Vagina (tissue), 2 donors: ENCODE data around the gene OR10C1. TPM values are rescaled to one million over a fixed set of nuclear protein-coding genes. Genes with fewer than 3 reads are reported as not detected.

Source experiments
- DNase-seq, 2 donors: peaks; one replicate each; pipeline ENCODE4 v3.0.0-alpha.2; 2017; ENCODE audit errors: extremely low spot score in 2 of 2
- H3K27ac ChIP-seq: fragments of 200-600 bp; sonication (generic); one replicate; pipeline ENCODE4 v1.5.1; 2019
- H3K27me3 ChIP-seq: fragments of 200-600 bp; sonication (generic); one replicate; pipeline ENCODE4 v1.5.1; 2019
- H3K36me3 ChIP-seq, 2 donors: fragments of 200-600 bp; sonication (generic); one replicate each; pipeline ENCODE4 v1.5.1; 2017 to 2019
- H3K4me1 ChIP-seq: fragments of 200-600 bp; sonication (generic); one replicate; pipeline ENCODE4 v1.5.1; 2019
- H3K4me3 ChIP-seq, 2 donors: fragments of 200-600 bp; sonication (generic); 1 replicate in 1 of 2; 2 replicates in 1 of 2; pipeline ENCODE4 v1.5.1; 2016 to 2019
- H3K9me3 ChIP-seq: fragments of 200-600 bp; sonication (generic); one replicate; pipeline ENCODE4 v1.5.1; 2019
- POLR2A ChIP-seq, 2 donors: fragments of 450-650 bp; IDR thresholded peaks; one replicate each; pipeline ENCODE4 v1.6.1; 2017; ENCODE audit warnings: antibody characterized with exemption in 2 of 2, mild to moderate bottlenecking in 2 of 2, moderate library complexity in 2 of 2
- POLR2AphosphoS5 ChIP-seq, 2 donors: sonication (generic); formaldehyde crosslinking; IDR thresholded peaks; one replicate each; pipeline ENCODE4 v1.9.0; 2017; ENCODE audit warnings: antibody characterized with exemption in 2 of 2, mild to moderate bottlenecking in 2 of 2, low read depth in 1 of 2; ENCODE audit not compliant: insufficient read depth in 1 of 2
- intact Hi-C: fragments of 100-400 bp; cut with DNase I; formaldehyde crosslinking; loops from one replicate; pipeline ENCODE4 v1.15.1; 2023
- total RNA-seq: library from RNA; depleted of rRNA; stranded (reverse); fragments of >200 nt; gene quantifications from one replicate; pipeline ENCODE4 v1.2.3, GENCODE V29; 2016
- TF ChIP-seq, protein P1 (sequence below), 3 experiments: fragments of 450-650 bp in 2 of 3; fragments of 200-600 bp in 1 of 3; sonication (generic) in 1 of 3; IDR thresholded peaks; one replicate each; pipeline ENCODE4 v1.5.1; 2017 to 2019; ENCODE audit warnings: antibody characterized with exemption in 3 of 3, mild to moderate bottlenecking in 2 of 3, moderate library complexity in 2 of 3

OR10C1 gene
- total RNA-seq, 1 donor from 2014 or later = not detected

DNA sequence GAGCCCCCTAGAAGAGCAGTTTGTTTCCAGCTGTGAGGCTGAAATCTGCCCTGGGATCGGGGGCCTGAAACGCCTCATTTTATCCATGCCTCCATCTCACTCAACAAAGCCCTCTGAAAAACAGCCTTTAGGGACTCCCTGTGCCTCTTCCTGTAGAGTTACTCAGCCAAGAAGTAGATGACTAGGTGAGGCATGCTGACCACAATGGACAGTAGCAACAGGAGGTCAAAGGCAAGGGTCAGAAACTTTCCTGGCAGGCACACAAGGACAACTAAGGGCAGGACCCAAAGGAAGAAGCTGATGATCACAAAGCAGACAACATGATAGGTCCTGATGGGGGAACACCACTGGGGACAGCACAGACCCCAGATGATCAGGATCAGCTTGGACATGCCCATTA, 35.9 kb downstream of the OR10C1 start:
- H3K4me1 ChIP-seq = no peaks in the 10 kb centered on the region
- no peak overlapping the region for H3K27ac ChIP-seq
- intact Hi-C loops = no loop called here
- no peaks in the 10 kb centered on the region for H3K9me3 ChIP-seq
- no peak overlapping the region for H3K4me3 ChIP-seq
- TF ChIP-seq POLR2A (IDR thresholded peaks at IDR 0.05) (no peak), POLR2AphosphoS5 (IDR thresholded peaks at IDR 0.05; ENCODE audit: insufficient read depth in 1 of 2, low read depth in 1 of 2) (no peak)
- TF ChIP-seq, protein P1, sequence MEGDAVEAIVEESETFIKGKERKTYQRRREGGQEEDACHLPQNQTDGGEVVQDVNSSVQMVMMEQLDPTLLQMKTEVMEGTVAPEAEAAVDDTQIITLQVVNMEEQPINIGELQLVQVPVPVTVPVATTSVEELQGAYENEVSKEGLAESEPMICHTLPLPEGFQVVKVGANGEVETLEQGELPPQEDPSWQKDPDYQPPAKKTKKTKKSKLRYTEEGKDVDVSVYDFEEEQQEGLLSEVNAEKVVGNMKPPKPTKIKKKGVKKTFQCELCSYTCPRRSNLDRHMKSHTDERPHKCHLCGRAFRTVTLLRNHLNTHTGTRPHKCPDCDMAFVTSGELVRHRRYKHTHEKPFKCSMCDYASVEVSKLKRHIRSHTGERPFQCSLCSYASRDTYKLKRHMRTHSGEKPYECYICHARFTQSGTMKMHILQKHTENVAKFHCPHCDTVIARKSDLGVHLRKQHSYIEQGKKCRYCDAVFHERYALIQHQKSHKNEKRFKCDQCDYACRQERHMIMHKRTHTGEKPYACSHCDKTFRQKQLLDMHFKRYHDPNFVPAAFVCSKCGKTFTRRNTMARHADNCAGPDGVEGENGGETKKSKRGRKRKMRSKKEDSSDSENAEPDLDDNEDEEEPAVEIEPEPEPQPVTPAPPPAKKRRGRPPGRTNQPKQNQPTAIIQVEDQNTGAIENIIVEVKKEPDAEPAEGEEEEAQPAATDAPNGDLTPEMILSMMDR (IDR thresholded peaks at IDR 0.05) = no peak
- no peaks in the 10 kb centered on the region for H3K36me3 ChIP-seq
- no peaks in the 10 kb centered on the region for H3K27me3 ChIP-seq
- DNase-seq = no peak

DNA sequence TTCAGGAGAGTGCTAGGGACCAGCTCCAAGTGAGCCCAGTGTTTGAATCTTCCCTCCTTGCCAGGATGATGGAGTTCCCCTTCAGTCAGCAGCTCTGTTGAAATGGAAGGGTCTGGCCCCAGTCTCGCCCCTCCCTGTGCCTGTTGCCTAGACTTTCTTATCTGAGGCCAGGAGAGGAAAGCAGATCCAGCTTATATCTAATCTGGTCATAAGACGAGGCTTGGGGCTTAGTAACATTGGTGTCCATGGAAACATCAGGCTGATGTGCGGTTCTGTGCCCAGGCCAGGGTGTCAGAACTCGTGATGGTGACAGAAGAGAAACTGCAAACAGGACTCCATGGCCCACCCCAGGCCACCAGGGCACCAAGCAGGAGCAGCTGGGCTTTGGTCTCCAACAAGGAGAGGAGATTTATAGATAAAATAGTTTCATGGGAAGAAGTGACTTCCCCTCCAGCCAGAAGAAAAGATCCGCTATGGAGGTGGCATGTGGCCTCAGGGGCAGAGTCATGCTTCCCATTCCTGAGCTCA, 38.9 kb downstream of the OR10C1 start:
- H3K4me1 ChIP-seq = no peaks in the 10 kb centered on the region
- no peak overlapping the region for H3K4me3 ChIP-seq
- no peak for DNase-seq

DNA sequence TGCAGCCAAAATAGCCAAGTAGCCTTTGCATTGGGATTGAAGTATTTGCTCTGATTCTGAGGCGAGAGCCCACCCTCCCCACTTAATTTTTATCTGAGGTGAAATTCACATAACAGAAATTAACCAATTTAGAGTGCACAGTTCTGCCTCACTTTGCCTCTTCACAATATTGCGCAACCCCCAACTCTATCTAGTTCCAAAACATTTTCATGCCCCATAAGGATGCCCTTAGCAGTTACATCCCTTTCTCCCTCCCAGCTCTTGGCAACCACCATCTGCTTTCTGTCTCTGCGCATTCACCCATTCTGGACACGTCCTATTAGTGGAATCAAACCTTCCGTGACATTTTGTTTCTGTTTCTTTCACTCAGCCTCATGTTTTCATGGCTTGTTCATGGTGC, 39.6 kb downstream of the OR10C1 start:
- no peak overlapping the region for H3K27ac ChIP-seq

More for the DNA sequence above, 38.9 kb downstream of the OR10C1 start:
- intact Hi-C loops = no loop called here
- no peak for TF ChIP-seq POLR2A (IDR thresholded peaks at IDR 0.05)
- TF ChIP-seq, protein P1 (IDR thresholded peaks at IDR 0.05) = no peak
- TF ChIP-seq POLR2AphosphoS5 (IDR thresholded peaks at IDR 0.05; ENCODE audit: insufficient read depth in 1 of 2, low read depth in 1 of 2) = no peak
- Histone ChIP-seq H3K9me3 (no peaks in the 10 kb centered on the region), H3K36me3 (no peaks in the 10 kb centered on the region), H3K27ac (no peak overlapping the region), H3K27me3 (no peaks in the 10 kb centered on the region)

DNA sequence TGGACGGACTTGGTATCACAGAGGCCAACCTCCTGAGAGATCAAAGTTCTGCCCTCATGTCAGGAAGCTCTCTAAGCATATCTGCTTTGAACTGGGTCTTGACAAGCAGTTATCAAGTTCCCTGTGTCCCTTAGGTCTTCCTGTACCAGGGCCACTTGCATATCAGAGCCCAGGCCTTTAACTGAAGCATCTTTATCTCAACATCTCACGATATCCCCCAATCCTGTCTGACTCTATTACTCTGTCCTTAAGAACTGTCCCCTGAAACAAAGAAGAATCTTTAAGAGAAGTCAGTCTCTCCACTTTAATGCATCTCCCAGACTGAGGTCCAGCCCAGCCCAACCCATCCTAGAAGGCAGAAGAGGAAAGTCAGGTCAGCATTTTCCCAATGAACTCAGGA, 40.5 kb downstream of the OR10C1 start:
- DNase-seq = no peak
- no peak overlapping the region for H3K4me3 ChIP-seq
- intact Hi-C loops = no loop called here
- no peaks in the 10 kb centered on the region for H3K27me3 ChIP-seq
- H3K4me1 ChIP-seq = no peaks in the 10 kb centered on the region
- no peaks in the 10 kb centered on the region for H3K9me3 ChIP-seq
- TF ChIP-seq, protein P1 (IDR thresholded peaks at IDR 0.05) = no peak
- TF ChIP-seq POLR2A (IDR thresholded peaks at IDR 0.05) (no peak), POLR2AphosphoS5 (IDR thresholded peaks at IDR 0.05; ENCODE audit: insufficient read depth in 1 of 2, low read depth in 1 of 2) (no peak)
- no peak overlapping the region for H3K27ac ChIP-seq
- no peaks in the 10 kb centered on the region for H3K36me3 ChIP-seq

More for the DNA sequence above, 39.6 kb downstream of the OR10C1 start:
- Histone ChIP-seq H3K4me3 (no peak overlapping the region), H3K27me3 (no peaks in the 10 kb centered on the region), H3K36me3 (no peaks in the 10 kb centered on the region), H3K9me3 (no peaks in the 10 kb centered on the region), H3K4me1 (no peaks in the 10 kb centered on the region)
- TF ChIP-seq POLR2AphosphoS5 (IDR thresholded peaks at IDR 0.05; ENCODE audit: insufficient read depth in 1 of 2, low read depth in 1 of 2) (no peak), POLR2A (IDR thresholded peaks at IDR 0.05) (no peak)
- TF ChIP-seq, protein P1 (IDR thresholded peaks at IDR 0.05) = no peak
- no peak for DNase-seq
- intact Hi-C loops = no loop called here

DNA sequence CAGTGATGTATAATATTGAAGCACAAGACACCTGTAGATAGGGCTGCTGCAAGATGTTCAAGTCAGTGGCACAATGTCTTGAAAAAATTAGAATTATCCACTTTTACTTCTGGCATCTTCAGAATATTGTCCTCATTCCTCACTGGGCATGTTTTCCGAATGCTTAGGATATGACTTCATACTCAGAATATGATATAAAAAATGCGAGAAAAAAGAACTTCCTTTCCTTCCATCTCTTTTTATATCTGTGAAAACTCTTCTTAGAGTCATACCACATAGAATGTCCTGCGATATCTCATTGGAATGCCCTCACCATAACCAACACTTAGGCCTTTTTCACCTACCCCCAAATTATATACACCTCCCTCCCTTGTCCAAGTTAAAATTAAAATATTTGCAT, 44.1 kb downstream of the OR10C1 start:
- Histone ChIP-seq H3K27ac (no peak overlapping the region), H3K4me3 (no peak overlapping the region), H3K36me3 (no peaks in the 10 kb centered on the region), H3K27me3 (no peaks in the 10 kb centered on the region), H3K4me1 (no peaks in the 10 kb centered on the region), H3K9me3 (no peaks in the 10 kb centered on the region)
- TF ChIP-seq POLR2AphosphoS5 (IDR thresholded peaks at IDR 0.05; ENCODE audit: insufficient read depth in 1 of 2, low read depth in 1 of 2) = no peak
- no peak for DNase-seq
- intact Hi-C loops = no loop called here
